K562 (cell line): ENCODE results near the gene ZNF500. TPM values are rescaled to one million over a fixed set of nuclear protein-coding genes. Genes with fewer than 3 reads are reported as not detected.

ENCODE experiments used
- BACH1 ChIP-seq: fragments of 200-800 bp; sonication (Bioruptor generic); IDR thresholded peaks from 2 replicates; pipeline ENCODE4 v1.6.1; 2016; ENCODE audit warnings: missing genetic modification characterization, missing compliant biosample characterization
- BHLHE40 ChIP-seq: IDR thresholded peaks from 2 replicates; pipeline ENCODE4 v1.6.1; 2011; ENCODE audit warnings: low read length, improper control_type of control experiment
- CREB5 ChIP-seq: fragments of 250-450 bp; sonication (Bioruptor Pico); IDR thresholded peaks from 2 replicates; pipeline ENCODE4 v1.5.0; 2020; ENCODE audit warnings: mild to moderate bottlenecking
- FOXA1 ChIP-seq: fragments of 450-650 bp; IDR thresholded peaks from 2 replicates; pipeline ENCODE4 v1.6.1; 2016; ENCODE audit warnings: mild to moderate bottlenecking, borderline replicate concordance
- LEF1 ChIP-seq: fragments of 450-650 bp; IDR thresholded peaks from 2 replicates; pipeline ENCODE4 v1.6.1; 2016; ENCODE audit warnings: mild to moderate bottlenecking
- RAD51 ChIP-seq: fragments of 450-650 bp; IDR thresholded peaks from 2 replicates; pipeline ENCODE4 v1.7.1; 2016; ENCODE audit warnings: low read depth, mild to moderate bottlenecking, borderline replicate concordance
- SMAD4 ChIP-seq: fragments of 250-450 bp; sonication (Bioruptor Pico); conservative IDR thresholded peaks from 2 replicates; pipeline ENCODE4 v1.8.0; 2021; ENCODE audit warnings: inconsistent platforms, mild to moderate bottlenecking, moderate library complexity
- TFE3 ChIP-seq: fragments of 450-650 bp; formaldehyde crosslinking; IDR thresholded peaks from 2 replicates; pipeline ENCODE4 v1.4.0; 2020; ENCODE audit warnings: mild to moderate bottlenecking, mixed read lengths
- ZNF316 ChIP-seq: fragments of 450-650 bp; IDR thresholded peaks from 2 replicates; pipeline ENCODE4 v1.6.1; 2016
- polyA plus RNA-seq, 8 experiments: library from polyadenylated mRNA; depleted of rRNA in 4 of 8; stranded (reverse) in 5 of 8; unstranded in 3 of 8; fragments of >200 nt; fragmentation: Nextera tagmentation in 2 of 8; fragmentation: Illumina TruSeq in 1 of 8; extraction: Ambion mirVana in 2 of 8; extraction: Trizol in 1 of 8; gene quantifications; 2 replicates each; pipeline versions ENCODE4 v1.2.1 to v1.2.3, GENCODE V29; 2011 to 2014; ENCODE audit warnings: inconsistent platforms in 1 of 8, missing spikeins in 1 of 8
- total RNA-seq, 7 experiments: library from RNA; depleted of rRNA in 6 of 7; stranded (reverse); fragments of >200 nt in 6 of 7; fragmentation: Illumina TruSeq in 2 of 7; extraction: Trizol in 2 of 7; gene quantifications; 2 replicates each; pipeline versions ENCODE4 v1.2.1 to v1.2.3, GENCODE V29; 2011 to 2021; ENCODE audit warnings: low replicate concordance in 1 of 7
- TF ChIP-seq, protein P1 (sequence below): fragments of 250-450 bp; sonication (Bioruptor Pico); IDR thresholded peaks from 2 replicates; pipeline ENCODE4 v1.4.0; 2020; ENCODE audit warnings: mild to moderate bottlenecking, moderate library complexity
- TF ChIP-seq, protein P2 (sequence below): fragments of 450-650 bp; IDR thresholded peaks from 2 replicates; pipeline ENCODE4 v1.7.0; 2016; ENCODE audit warnings: borderline replicate concordance
- TF ChIP-seq, protein P3 (sequence below): fragments of 450-650 bp; IDR thresholded peaks from 2 replicates; pipeline ENCODE4 v1.6.1; 2017; ENCODE audit warnings: antibody characterized with exemption, mild to moderate bottlenecking

The ZNF500 gene
- total and polyA plus RNA-seq, 9 of the 15 experiments (the other 6 are each of a cell fraction or from before 2014, with no cell fraction given), result 0.80 to 20.8 (median 5.3) TPM

GRCh38 chr16:4765511-4766474, 1.2 kb downstream of the ZNF500 start (continued):
- TF ChIP-seq, protein P1, sequence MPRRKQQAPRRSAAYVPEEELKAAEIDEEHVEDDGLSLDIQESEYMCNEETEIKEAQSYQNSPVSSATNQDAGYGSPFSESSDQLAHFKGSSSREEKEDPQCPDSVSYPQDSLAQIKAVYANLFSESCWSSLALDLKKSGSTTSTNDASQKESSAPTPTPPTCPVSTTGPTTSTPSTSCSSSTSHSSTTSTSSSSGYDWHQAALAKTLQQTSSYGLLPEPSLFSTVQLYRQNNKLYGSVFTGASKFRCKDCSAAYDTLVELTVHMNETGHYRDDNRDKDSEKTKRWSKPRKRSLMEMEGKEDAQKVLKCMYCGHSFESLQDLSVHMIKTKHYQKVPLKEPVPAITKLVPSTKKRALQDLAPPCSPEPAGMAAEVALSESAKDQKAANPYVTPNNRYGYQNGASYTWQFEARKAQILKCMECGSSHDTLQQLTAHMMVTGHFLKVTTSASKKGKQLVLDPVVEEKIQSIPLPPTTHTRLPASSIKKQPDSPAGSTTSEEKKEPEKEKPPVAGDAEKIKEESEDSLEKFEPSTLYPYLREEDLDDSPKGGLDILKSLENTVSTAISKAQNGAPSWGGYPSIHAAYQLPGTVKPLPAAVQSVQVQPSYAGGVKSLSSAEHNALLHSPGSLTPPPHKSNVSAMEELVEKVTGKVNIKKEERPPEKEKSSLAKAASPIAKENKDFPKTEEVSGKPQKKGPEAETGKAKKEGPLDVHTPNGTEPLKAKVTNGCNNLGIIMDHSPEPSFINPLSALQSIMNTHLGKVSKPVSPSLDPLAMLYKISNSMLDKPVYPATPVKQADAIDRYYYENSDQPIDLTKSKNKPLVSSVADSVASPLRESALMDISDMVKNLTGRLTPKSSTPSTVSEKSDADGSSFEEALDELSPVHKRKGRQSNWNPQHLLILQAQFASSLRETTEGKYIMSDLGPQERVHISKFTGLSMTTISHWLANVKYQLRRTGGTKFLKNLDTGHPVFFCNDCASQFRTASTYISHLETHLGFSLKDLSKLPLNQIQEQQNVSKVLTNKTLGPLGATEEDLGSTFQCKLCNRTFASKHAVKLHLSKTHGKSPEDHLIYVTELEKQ (CRISPR knock-in tag), result no peak
- TF ChIP-seq RAD51 (peak; percentile 41; the same call in 1 of the 2 replicates), SMAD4 (no peak), CREB5 (CRISPR knock-in tag) (no peak), ZNF316 (no peak), LEF1 (no peak), TFE3 (CRISPR knock-in tag) (peak; percentile 53), BHLHE40 (peak; percentile 65; the same call in 1 of the 2 replicates), BACH1 (tag) (no peak), FOXA1 (no peak)
- TF ChIP-seq, protein P2, sequence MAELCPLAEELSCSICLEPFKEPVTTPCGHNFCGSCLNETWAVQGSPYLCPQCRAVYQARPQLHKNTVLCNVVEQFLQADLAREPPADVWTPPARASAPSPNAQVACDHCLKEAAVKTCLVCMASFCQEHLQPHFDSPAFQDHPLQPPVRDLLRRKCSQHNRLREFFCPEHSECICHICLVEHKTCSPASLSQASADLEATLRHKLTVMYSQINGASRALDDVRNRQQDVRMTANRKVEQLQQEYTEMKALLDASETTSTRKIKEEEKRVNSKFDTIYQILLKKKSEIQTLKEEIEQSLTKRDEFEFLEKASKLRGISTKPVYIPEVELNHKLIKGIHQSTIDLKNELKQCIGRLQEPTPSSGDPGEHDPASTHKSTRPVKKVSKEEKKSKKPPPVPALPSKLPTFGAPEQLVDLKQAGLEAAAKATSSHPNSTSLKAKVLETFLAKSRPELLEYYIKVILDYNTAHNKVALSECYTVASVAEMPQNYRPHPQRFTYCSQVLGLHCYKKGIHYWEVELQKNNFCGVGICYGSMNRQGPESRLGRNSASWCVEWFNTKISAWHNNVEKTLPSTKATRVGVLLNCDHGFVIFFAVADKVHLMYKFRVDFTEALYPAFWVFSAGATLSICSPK, result no peak
- TF ChIP-seq, protein P3, sequence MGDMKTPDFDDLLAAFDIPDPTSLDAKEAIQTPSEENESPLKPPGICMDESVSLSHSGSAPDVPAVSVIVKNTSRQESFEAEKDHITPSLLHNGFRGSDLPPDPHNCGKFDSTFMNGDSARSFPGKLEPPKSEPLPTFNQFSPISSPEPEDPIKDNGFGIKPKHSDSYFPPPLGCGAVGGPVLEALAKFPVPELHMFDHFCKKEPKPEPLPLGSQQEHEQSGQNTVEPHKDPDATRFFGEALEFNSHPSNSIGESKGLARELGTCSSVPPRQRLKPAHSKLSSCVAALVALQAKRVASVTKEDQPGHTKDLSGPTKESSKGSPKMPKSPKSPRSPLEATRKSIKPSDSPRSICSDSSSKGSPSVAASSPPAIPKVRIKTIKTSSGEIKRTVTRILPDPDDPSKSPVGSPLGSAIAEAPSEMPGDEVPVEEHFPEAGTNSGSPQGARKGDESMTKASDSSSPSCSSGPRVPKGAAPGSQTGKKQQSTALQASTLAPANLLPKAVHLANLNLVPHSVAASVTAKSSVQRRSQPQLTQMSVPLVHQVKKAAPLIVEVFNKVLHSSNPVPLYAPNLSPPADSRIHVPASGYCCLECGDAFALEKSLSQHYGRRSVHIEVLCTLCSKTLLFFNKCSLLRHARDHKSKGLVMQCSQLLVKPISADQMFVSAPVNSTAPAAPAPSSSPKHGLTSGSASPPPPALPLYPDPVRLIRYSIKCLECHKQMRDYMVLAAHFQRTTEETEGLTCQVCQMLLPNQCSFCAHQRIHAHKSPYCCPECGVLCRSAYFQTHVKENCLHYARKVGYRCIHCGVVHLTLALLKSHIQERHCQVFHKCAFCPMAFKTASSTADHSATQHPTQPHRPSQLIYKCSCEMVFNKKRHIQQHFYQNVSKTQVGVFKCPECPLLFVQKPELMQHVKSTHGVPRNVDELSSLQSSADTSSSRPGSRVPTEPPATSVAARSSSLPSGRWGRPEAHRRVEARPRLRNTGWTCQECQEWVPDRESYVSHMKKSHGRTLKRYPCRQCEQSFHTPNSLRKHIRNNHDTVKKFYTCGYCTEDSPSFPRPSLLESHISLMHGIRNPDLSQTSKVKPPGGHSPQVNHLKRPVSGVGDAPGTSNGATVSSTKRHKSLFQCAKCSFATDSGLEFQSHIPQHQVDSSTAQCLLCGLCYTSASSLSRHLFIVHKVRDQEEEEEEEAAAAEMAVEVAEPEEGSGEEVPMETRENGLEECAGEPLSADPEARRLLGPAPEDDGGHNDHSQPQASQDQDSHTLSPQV, result no peak
